ENCODE results near the gene OBP2A.

OBP2A gene

DNA sequence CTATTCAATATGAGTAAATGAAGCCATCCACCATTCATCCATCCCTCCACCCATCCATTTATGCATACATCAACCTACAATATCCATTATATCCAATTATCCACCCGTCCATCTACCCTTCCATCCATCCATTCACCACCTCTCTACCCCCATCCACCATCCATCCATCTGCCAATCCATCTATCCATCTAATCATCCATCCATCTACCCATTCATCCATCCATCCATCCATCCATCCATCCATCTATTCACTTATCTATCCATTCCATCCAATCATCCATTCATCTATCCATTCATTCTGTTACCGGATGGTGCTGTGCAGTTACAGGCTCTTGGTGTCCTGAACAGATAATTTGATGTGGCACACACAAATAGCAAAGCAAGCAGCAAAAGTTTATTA, 26.3 kb downstream of the OBP2A start:
- DNase-seq (ENCODE audit: extremely low spot score, insufficient read length, low read depth) (no peak), FAIRE-seq (no peak)

DNA sequence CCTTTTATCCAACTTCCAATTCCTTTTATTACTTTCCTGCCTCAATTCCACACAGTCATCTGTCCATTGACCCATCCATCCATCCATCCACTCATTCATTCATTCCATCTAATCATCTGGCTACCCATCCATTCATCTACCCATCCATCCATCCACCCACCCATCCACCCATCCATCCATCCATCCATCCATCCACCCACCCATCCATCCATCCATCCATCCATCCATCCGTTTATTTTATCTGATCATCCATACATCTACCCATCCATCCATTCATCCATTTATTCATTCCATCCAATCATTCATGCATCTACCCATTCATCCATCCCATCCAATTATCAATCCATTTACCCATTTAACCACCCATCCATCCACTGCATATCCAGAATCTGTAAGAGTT, 27.2 kb downstream of the OBP2A start:
- DNase-seq (ENCODE audit: extremely low spot score, insufficient read length, low read depth): no peak
- no peak for FAIRE-seq

DNA sequence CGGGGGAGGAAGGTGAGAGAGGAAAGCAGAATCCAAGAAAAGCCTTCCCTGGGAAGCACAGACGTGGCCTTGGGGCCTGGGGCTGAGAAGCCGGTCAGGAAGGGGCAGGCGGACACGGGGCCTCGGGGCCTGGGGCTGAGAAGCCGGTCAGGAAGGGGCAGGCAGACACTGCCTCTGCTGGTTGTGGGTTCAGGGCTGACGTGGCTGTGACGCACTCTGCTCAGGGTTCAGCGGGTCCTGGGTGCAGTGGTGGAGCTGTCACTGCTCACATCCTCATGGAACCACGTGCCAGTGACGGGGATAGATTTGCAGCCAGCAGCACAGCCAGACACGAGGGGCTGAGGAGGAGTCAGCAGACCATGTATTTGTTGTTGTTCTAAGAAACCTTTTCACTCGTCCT, 28.4 kb downstream of the OBP2A start:
- FAIRE-seq: no peak
- DNase-seq (ENCODE audit: extremely low spot score, insufficient read length, low read depth): no peak

DNA sequence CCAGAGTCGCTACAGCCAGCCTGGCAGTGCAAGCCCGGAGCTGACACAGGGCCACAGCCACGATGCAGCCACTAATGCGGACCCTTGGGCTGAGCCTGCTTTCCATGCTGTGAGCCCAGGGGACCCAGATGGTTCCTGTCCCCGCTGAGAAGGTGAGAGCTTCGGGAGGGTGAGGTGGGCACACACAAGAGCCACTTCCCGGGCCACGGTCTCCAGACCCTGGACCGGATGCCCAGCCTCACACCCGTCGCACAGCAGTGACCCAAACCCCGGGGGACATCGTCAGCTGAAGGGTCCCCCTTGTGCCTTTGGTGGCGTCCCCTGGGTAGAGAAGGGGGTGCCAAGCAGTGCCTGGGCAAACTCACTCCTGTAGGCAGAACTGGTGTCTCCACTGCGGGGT, 29.0 kb downstream of the OBP2A start:
- DNase-seq (ENCODE audit: extremely low spot score, insufficient read length, low read depth) (no peak), FAIRE-seq (no peak)

DNA sequence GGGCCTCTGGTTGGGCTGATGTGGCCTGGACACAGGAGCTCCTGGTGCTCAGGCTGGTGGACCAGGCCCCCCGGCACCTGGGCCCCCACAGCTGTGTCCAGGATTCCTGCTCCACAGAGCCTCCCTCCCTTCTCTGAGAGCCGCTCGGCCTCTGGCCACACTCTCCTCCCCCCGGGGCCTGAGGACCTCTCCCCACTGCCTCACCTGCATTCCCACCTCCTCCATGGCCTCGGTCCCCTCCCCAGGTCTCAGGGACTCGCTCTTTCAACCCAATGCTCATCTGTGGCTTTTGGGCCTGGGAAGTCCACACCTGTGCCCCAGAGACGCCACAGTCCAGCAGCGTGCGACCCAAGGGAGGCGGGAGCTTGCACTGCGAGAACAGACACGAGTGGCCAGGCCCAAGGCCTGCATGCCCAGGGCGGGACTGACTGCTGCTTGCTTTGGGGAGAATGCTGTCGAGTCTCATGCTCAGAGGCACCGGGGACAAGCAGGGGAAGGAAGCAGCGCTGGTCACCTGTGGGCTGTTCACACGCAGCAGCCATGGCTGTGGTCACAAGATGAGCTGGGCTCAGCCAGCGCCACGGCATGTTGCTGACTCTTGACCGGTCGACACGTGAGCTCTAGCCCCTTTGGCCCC, 30.2 kb downstream of the OBP2A start:
- FAIRE-seq (no peak), DNase-seq (ENCODE audit: extremely low spot score, insufficient read length, low read depth) (no peak)

DNA sequence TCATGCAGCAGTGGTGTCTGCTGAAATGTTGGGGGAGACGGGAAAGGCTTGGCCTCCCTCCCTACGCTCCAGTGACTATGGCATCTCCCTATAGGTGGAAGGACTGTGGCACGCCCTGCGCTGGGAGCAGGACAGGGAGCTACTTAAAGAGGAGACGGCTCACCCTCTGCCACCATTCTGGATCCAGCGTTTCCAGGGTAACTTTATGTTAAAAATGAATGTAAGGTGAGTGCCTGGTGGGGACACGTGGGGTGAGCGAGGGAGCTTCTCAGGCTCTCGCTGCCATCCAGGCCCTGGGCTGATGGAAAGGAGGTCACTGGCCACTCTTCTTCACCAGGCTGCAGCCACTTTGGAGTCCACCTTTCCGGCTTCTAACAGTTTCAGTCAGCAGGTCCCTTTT, 31.3 kb downstream of the OBP2A start:
- DNase-seq (ENCODE audit: extremely low spot score, insufficient read length, low read depth) (no peak), FAIRE-seq (no peak)

DNA sequence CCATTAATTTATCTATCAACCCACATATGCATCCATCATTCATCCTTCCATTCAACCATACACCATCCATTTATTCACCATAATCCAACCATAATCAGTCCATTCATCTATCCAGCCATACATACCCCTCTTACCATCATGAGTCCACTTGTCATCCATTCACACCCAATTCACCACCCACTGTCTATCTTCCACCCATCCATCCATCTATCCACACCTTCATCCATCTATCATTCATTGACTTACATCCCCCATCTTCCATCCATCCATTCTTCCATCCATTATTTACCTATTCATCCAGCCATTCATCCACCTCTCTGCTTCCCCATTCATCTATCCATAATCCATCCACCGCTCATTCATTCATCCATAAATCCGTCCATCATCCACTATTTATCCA, 33.4 kb downstream of the OBP2A start:
- FAIRE-seq (no peak), DNase-seq (ENCODE audit: extremely low spot score, insufficient read length, low read depth) (no peak)

DNA sequence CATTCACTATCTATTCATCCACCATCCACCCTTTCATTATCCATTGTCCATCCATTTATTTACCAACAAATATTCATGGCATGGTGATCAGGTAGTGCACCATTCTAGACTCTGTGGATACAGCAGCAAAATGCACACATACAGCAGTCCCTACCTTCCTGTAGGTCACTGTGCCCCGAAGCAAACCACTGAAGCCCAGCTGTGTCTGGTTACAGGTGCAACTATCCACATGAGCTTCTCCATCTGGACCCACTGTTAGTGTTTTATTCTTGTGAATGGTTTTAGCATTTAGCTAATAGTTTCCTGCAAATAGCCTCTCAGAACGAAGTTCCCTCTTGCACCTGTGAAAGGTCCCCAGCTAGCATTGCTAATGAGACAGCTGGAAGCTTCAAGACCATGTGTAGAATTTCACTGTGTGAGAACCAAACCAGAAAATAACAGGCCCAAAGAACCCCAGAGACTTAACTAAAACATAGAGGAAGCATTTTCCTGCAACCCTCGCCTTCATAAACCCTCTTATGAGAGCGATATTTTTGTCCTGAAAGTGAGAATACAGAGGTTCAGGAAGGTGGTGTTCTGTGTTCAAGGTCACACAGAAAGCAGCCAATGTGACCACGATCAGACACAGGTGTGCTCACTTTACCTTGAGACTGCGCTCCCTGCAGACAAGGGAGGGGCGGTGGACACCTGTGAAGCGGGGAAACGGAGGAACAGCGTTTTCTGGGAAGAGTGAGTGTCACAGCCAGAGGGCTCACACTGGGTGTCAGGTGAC, 34.1 kb downstream of the OBP2A start:
- FAIRE-seq (no peak), DNase-seq (ENCODE audit: extremely low spot score, insufficient read length, low read depth) (no peak)

DNA sequence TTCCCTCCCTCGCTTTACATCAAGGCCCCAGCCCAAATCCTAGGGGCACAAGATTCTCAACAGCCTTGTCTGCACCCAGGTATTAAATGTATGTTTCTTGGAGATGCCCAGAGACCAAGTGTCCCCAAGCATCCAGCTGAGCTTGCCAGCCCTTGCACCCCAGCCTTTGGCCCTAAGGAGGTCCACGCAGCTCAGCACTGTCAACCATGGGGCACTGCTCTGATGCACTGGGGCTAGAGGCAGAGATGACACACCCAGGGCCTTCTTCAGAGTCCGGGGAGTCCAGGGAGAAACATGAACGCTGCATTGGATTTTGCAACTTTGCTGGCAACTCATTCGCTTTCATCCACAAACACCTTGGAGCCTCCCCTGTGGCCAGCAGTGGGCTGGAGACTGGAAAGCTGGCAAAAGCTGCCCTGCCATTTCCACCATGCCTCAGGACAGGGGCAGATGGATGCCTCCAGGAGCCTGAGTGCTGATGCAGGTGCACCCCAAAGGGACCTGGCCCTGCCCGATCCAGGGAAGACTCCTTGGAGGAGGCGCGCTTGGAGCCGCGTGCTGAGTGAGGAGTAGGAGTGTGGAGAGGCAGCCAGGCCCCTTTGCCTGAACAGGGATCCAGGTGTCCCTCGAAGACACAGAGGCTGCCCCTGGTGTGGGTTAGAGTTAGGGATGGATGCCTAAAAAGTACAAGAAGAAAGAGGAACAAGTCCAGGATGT, 34.9 kb downstream of the OBP2A start:
- FAIRE-seq (no peak), DNase-seq (ENCODE audit: extremely low spot score, insufficient read length, low read depth) (no peak)

DNA sequence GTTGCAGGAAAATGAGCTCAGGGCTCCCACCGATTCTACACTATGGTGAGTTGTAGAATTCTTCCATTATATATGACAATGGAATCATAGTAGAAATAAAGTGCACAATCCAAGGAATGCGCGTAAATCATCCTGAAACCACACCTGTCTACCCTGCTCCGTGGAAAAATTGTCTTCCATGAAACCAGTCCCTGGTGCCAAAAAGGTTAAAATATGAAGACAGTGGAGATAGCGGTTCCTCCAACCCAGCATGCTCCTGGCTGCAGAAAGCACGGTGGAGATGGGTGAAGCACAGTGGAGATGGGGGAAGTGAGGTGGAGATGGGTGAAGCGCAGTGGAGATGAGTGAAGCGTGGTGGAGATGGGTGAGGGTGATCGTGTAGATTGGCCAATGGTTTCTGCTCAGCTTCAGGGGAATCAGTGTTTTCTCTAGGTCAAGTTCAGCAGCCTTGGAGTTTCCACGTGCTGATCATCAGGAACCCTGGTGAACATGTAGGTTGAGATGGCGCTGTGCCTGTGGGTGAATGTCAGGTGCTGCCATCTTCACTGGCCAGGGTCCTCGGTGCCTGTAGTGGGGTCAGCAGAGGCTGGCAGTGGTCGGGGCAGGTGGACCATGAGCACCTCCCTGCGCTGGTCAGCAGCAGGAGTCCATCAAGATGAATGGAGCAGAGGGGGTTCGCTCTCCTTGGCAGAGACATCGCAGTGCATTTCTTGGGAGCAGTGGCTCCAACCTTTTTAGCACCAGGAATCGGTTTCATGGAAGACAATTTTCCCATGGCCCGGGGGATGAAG, 35.9 kb downstream of the OBP2A start:
- FAIRE-seq: no peak
- DNase-seq (ENCODE audit: extremely low spot score, insufficient read length, low read depth): no peak

DNA sequence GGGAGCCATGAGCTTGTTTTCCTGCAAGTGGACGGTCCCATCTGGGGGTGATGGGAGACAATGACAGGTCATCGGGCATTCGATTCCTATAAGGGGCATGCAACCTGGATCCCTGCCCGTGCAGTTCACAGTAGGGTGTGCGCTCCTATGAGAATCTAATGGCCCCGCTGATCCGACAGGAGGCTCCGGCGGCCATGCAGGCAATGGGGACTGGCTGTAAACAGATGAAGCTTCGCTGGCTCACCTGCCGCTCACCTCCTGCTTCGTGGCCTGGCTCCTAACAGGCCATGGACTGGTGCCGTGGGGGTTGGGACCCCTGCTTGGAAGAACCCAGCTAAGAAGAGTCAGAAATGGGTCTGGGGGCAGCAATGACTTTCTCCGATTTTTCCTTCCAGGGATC, 36.6 kb downstream of the OBP2A start:
- FAIRE-seq: no peak

DNA sequence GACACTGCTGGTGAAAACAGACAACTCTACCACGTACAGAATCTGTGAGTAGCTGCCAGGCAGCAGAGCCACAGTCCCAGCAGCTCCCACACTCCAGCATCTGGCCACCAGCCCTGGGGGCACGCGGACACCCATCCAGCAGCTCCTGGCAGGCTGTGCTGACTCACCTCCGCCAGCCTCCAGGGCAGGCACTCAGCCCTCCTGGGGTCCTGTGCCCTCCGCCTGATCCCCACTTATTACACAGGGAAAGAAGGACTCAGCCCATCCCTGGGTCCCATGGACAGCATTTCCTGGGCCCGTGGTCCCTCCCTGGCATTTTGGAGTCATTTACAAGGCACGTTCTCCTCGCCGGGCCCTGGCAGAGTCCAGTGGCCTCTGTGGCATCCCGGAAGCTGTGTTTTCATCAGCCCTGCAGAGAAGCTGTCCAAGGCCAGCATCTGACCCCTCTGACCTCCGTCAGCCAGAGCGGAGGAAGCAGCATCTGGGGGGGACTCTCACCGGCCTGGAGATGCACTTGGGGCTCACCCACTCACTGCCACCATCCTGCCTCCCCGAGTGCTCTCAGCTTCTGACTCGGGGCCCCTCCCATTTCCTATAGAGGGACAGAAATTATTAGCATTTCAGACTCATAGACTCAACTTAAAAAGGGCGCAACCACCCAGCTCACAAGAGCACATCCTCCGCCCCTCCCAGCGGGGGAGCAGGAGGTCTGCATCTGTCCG, 37.2 kb downstream of the OBP2A start:
- no peak for DNase-seq (ENCODE audit: extremely low spot score, insufficient read length, low read depth)
- no peak for FAIRE-seq

More for the DNA sequence above, 36.6 kb downstream of the OBP2A start:
- DNase-seq (ENCODE audit: extremely low spot score, insufficient read length, low read depth): no peak

DNA sequence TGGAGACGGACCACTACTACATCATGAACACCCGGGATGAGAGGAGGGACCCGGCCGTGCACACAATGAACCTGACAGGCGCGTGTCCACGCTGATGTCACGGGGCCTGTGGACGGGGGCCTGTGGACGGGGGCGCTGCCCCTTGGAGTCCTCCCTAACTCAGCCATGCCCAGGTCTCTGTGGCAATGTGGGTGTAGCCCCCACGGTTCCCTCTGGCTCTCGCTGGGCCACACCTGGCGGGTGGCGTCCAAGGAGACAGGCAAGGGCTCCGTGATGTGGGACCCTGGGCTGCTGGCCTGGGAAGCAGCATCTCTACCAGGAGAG, 37.7 kb downstream of the OBP2A start:
- no peak for FAIRE-seq
- no peak for DNase-seq (ENCODE audit: extremely low spot score, insufficient read length, low read depth)

DNA sequence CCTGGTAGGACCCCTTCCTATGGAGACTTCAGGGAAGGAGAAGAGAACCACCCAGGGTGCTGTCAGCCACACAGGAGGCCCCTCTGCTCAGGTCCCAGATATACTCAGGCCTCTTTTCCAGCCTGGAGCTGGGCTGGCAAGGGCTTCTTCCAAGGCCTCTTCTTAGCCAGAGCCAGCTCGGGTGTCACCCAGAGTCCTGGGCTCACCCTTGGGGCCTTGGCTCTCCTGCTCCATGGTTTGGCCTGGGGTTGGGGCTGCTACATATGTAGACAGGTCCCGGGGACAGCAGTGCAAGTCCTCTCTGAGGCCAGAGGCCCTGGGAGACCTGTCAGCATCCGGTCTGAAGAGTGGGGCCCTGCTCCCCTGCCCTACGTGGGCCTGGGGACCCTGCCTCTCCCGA, 38.4 kb downstream of the OBP2A start:
- no peak for FAIRE-seq
- no peak for DNase-seq (ENCODE audit: extremely low spot score, insufficient read length, low read depth)

DNA sequence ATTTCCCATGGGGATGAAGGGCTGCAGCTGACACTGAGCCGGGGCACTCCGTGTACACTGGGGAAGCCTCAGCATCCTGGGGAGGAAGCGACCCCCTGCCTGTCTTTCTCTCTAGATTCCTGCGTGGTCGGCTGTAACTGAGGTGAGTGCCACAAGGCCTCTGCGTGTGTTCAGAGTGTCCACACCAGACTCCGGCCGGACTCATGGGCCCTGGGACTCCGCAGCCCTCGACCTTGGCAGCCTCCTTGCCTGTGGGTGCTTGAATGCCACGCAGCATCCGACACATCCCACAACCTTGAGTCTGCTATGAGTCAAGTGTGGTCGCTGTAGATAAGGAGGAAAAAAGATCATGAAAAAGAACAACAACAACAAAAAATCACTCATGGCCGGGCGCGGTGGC, 39.0 kb downstream of the OBP2A start:
- DNase-seq (ENCODE audit: extremely low spot score, insufficient read length, low read depth) (no peak), FAIRE-seq (no peak)

DNA sequence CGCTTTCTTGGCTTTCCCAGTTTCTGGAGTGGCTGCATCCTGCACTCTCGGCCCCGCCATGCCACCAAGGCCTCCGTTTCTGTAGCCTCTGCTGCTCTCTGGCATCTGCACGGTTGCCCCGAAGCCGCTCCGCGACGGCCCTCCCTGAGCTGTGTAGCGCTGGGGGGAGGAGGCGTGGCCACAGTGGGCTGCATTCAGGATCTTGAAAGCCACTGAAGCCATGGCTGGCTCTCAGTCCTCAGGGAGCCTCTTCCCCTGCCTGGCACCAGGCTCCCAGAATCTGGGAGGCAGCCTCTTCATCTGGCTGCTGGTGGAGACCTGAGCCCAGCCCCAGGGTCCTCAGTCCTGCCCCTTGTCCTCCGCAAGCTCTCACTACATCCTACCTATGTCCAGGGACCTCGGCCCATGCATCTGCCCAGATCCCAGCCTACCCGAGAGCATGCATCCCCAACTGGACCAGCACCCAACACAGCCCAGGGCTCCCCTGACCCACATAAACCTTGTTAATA, 40.7 kb downstream of the OBP2A start:
- no peak for DNase-seq (ENCODE audit: extremely low spot score, insufficient read length, low read depth)
- FAIRE-seq: no peak

DNA sequence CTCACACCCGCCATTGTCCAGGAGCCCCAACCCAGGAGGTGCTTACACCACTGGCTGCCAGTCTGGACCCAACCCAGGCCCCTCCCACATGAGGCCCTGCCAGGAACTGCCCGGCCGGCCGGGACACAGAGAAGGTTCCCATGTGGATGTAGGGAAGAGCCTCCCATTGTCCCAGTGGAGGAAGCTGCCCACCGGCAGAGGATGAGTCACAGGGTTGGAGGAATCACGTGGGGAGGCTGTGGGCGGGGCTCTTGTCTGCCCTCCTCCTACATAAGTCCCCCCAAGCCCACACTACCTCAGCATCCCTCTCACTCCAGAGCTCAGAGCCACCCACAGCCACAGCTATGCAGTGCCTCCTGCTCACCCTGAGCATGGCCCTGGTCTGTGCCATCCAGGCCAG, 41.7 kb downstream of the OBP2A start:
- DNase-seq (ENCODE audit: extremely low spot score, insufficient read length, low read depth) (no peak), FAIRE-seq (no peak)

DNA sequence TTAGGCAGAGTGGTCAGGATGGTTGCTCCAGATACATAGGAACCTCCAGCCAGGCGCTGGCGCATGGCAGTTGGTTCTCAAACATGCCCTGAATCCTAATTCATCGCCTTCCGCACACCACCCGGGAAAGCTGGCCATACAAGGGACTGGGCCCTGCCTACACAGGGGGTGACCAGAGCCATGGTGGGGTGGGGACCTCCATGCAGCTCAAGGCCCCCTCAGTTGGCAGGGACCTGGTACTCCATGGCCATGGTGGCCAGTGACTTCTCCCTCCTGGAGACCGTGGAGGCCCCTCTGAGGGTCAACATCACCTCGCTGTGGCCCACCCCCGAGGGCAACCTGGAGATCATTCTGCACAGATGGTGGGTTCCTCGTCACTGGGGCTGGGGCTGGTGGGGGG, 42.4 kb downstream of the OBP2A start:
- FAIRE-seq (no peak), DNase-seq (ENCODE audit: extremely low spot score, insufficient read length, low read depth) (no peak)

DNA sequence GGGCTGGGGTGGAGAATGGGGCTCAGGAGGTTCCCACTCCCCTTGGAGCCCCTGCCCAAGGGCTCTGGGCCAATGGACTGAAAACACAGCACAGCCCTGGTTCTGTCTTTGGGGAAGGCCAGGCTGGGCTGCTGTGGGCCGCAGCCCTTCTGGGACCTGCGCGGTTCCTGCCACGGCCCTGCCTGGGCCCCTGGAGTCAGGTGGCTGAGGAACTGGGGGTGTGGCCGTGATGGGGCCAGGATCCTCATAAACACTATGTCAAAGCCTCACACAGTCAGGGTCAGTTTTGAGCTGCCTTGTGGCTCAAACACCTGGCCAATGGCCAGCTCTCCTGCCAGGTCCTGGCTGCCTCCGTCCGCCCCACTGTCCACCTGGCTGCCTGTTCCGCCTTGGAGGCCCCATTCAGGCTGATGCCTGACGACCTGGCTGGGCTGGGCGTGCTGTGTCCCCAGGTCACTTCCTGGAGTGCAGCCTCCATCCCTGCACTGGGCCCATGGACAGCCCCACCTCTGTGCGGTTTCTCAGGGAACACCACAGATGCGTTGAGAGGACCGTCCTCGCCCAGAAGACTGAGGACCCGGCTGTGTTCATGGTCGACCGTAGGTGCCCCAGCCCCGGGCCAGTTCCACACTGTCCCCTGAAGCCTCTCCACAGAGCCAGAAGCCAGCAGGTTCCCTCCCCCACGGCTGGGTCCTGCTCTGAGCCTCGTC, 43.1 kb downstream of the OBP2A start:
- FAIRE-seq (no peak), DNase-seq (ENCODE audit: extremely low spot score, insufficient read length, low read depth) (no peak)
